DOHH2 (cell line): ENCODE data around the gene CCDC15.

Experiments
- EZH2phosphoT487 ChIP-seq: fragments of 200-600 bp; sonication (generic); IDR thresholded peaks from 2 replicates; pipeline ENCODE4 v1.6.1; 2017; ENCODE audit warnings: borderline replicate concordance, mild to moderate bottlenecking, antibody characterized with exemption, low read length, moderate library complexity, mixed read lengths
- TF ChIP-seq, protein P1 (sequence below): fragments of 200-600 bp; sonication (generic); IDR thresholded peaks from one replicate; pipeline ENCODE4 v1.5.1; 2014; ENCODE audit warnings: antibody characterized with exemption, mild to moderate bottlenecking, low read depth, low read length; ENCODE audit not compliant: poor library complexity, severe bottlenecking

DNA sequence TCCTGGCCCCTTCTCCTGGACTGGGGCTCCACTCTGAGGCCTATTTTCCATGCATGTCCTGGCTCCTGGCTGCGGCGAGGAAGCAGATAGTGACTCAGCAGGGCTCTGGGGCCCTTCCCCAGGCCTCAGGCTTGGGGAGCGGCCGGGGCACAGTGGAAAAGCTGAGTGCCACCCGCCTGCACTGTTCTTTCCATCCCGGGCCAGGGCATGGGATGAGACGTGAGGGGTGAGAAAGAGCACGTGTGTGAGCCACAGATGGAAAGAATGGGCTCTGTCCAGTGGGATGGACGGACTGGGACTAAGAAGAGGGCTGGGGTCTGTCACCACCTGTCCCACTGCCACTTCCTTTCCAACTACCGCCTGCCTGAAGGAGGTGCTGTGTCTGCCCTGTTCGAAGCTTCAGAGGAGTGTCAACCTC, 121.9 kb downstream of the CCDC15 start:
- TF ChIP-seq, protein P1, sequence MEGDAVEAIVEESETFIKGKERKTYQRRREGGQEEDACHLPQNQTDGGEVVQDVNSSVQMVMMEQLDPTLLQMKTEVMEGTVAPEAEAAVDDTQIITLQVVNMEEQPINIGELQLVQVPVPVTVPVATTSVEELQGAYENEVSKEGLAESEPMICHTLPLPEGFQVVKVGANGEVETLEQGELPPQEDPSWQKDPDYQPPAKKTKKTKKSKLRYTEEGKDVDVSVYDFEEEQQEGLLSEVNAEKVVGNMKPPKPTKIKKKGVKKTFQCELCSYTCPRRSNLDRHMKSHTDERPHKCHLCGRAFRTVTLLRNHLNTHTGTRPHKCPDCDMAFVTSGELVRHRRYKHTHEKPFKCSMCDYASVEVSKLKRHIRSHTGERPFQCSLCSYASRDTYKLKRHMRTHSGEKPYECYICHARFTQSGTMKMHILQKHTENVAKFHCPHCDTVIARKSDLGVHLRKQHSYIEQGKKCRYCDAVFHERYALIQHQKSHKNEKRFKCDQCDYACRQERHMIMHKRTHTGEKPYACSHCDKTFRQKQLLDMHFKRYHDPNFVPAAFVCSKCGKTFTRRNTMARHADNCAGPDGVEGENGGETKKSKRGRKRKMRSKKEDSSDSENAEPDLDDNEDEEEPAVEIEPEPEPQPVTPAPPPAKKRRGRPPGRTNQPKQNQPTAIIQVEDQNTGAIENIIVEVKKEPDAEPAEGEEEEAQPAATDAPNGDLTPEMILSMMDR: no peak
- TF ChIP-seq EZH2phosphoT487: no peak
